ENCODE measurements around the gene TGFBR3. TPM values are rescaled to one million over a fixed set of nuclear protein-coding genes. Genes with fewer than 3 reads are reported as not detected.

TGFBR3 gene
- total RNA-seq, 1 donor = 32.2 TPM

DNA sequence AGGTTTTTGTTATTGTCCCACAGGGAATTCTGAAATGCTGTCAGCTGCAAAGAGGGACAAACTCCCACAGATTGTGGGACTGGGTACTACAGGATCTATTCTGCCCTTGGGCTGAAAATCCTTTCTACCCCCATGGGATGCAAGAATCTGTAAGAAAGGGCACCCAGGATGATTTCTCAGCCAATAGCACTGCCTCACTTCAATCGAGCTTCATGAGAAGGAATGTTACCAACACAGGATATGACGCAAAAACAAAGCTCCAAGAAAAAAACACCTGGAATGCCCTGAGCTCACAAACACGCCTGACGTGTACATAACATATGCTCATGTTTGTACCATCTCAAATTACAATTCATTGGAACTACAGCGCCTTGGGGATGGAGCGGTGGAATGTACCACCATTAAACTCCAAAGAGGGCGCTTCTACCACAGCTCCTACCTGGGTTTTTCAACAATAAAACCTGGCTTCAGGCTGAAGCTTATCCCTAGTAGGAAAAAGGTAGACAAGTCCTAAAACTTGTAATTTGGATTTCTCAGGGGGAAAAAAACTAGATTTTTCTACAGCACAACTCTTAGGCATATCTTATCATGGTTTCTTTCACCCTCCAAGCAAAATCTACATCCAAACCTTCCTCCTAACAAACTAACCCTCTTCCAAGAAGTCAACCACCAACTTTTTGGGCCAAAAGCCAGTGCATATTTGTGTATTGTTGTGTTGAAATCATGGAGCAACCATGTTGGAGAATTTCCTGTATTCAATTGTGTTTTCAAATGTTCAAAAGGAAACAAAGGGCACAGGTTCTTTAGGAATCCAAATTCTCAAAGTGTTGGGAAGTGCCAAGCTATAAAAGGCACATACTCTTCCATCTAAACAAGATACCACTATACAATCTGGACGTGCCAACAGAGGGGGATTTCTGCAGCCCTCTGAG, 78.9 kb downstream of the TGFBR3 start:
- TF ChIP-seq, protein P1, sequence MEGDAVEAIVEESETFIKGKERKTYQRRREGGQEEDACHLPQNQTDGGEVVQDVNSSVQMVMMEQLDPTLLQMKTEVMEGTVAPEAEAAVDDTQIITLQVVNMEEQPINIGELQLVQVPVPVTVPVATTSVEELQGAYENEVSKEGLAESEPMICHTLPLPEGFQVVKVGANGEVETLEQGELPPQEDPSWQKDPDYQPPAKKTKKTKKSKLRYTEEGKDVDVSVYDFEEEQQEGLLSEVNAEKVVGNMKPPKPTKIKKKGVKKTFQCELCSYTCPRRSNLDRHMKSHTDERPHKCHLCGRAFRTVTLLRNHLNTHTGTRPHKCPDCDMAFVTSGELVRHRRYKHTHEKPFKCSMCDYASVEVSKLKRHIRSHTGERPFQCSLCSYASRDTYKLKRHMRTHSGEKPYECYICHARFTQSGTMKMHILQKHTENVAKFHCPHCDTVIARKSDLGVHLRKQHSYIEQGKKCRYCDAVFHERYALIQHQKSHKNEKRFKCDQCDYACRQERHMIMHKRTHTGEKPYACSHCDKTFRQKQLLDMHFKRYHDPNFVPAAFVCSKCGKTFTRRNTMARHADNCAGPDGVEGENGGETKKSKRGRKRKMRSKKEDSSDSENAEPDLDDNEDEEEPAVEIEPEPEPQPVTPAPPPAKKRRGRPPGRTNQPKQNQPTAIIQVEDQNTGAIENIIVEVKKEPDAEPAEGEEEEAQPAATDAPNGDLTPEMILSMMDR (IDR thresholded peaks at IDR 0.05; ENCODE audit: extremely low read depth, low read depth, low read length) = no peak
- DNase-seq (ENCODE audit: insufficient read length, low spot score, missing footprints) = no peak
- Histone ChIP-seq H3K27me3 (ENCODE audit: insufficient read depth, low read length) (no peaks in the 10 kb centered on the region), H3K4me1 (ENCODE audit: insufficient read depth, low read length) (peaks cover 26% of the 10 kb centered on the region), H3K9me3 (ENCODE audit: low read depth, low read length) (no peaks in the 10 kb centered on the region), H3K79me2 (ENCODE audit: insufficient read depth, low read length) (peaks cover 14% of the 10 kb centered on the region), H4K20me1 (ENCODE audit: insufficient read depth, low read length) (no peaks in the 10 kb centered on the region), H3K36me3 (ENCODE audit: insufficient read depth, low read length) (no peaks in the 10 kb centered on the region), H3K4me3 (ENCODE audit: insufficient read depth, low read length) (no peak overlapping the region), H2AFZ (ENCODE audit: low read length) (no peak overlapping the region), H3K4me2 (ENCODE audit: insufficient read depth, low read length) (no peak overlapping the region), H3K27ac (ENCODE audit: low read depth, low read length) (no peak overlapping the region)

DNA sequence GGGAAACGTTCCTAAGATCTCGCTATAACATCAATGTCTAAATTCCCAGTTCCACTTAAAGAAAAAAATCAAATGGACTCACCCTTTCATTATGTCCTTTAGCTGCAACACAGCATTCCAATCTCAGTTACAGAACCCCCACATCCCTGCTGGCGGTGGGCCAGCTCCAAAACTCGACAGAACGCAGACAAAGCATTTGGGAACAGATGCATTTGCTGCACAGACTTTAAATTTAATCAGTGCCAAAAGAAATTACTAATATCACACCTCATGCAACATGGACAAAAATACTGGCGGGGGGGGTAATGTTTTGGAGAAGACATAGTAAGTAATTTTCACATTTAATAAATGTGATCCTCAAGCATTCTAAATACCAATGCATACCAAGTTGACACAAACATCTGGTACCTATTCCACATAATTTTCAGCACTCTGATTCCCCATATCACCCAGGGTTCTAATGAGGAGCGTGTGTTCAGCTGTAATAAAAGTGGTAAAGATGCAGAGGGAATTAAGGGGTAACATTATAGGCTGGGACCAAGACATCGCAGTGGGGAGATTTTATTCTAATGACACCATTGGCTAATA, 79.7 kb downstream of the TGFBR3 start:
- no peak overlapping the region for H3K4me2 ChIP-seq (ENCODE audit: insufficient read depth, low read length)
- H3K27ac ChIP-seq (ENCODE audit: low read depth, low read length) = no peak overlapping the region
- no peaks in the 10 kb centered on the region for H3K9me3 ChIP-seq (ENCODE audit: low read depth, low read length)
- H4K20me1 ChIP-seq (ENCODE audit: insufficient read depth, low read length) = no peaks in the 10 kb centered on the region
- H3K4me1 ChIP-seq (ENCODE audit: insufficient read depth, low read length) = peaks cover 26% of the 10 kb centered on the region
- TF ChIP-seq, protein P1 (IDR thresholded peaks at IDR 0.05; ENCODE audit: extremely low read depth, low read depth, low read length) = no peak
- no peak for DNase-seq (ENCODE audit: insufficient read length, low spot score, missing footprints)
- H3K36me3 ChIP-seq (ENCODE audit: insufficient read depth, low read length) = no peaks in the 10 kb centered on the region
- no peaks in the 10 kb centered on the region for H3K27me3 ChIP-seq (ENCODE audit: insufficient read depth, low read length)
- H3K79me2 ChIP-seq (ENCODE audit: insufficient read depth, low read length) = peaks cover 14% of the 10 kb centered on the region
- H2AFZ ChIP-seq (ENCODE audit: low read length) = no peak overlapping the region
- H3K4me3 ChIP-seq (ENCODE audit: insufficient read depth, low read length) = no peak overlapping the region

DNA sequence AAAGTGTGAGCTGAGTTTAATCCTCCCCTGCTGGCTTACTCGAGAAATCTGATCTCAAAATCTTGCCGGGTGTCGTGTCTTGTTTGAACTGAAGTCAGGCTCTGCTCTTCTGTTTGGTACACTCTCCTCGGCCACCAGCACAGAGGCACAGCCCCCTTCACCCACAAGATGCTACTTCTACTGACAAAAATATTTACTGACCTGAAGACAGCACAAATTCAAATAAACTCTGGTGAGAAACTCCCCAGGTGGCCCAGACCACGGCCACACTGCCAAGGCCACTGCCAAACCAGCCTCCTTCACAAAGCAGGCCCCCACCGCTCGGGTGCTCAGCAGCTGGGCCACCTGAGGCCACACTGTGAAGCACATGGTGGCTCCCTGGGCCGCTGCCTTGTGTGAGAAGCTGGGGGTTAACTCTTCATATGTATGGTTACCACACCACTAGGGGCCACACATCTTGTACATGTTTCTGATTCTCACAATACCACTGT, 80.6 kb downstream of the TGFBR3 start:
- no peak overlapping the region for H2AFZ ChIP-seq (ENCODE audit: low read length)
- H3K79me2 ChIP-seq (ENCODE audit: insufficient read depth, low read length) = peaks cover 14% of the 10 kb centered on the region
- H3K9me3 ChIP-seq (ENCODE audit: low read depth, low read length) = no peaks in the 10 kb centered on the region
- no peak overlapping the region for H3K27ac ChIP-seq (ENCODE audit: low read depth, low read length)
- peaks cover 26% of the 10 kb centered on the region for H3K4me1 ChIP-seq (ENCODE audit: insufficient read depth, low read length)
- H3K4me2 ChIP-seq (ENCODE audit: insufficient read depth, low read length) = no peak overlapping the region
- no peak for DNase-seq (ENCODE audit: insufficient read length, low spot score, missing footprints)
- no peak overlapping the region for H3K4me3 ChIP-seq (ENCODE audit: insufficient read depth, low read length)
- H4K20me1 ChIP-seq (ENCODE audit: insufficient read depth, low read length) = no peaks in the 10 kb centered on the region
- TF ChIP-seq, protein P1 (IDR thresholded peaks at IDR 0.05; ENCODE audit: extremely low read depth, low read depth, low read length) = no peak
- H3K36me3 ChIP-seq (ENCODE audit: insufficient read depth, low read length) = no peaks in the 10 kb centered on the region
- no peaks in the 10 kb centered on the region for H3K27me3 ChIP-seq (ENCODE audit: insufficient read depth, low read length)

DNA sequence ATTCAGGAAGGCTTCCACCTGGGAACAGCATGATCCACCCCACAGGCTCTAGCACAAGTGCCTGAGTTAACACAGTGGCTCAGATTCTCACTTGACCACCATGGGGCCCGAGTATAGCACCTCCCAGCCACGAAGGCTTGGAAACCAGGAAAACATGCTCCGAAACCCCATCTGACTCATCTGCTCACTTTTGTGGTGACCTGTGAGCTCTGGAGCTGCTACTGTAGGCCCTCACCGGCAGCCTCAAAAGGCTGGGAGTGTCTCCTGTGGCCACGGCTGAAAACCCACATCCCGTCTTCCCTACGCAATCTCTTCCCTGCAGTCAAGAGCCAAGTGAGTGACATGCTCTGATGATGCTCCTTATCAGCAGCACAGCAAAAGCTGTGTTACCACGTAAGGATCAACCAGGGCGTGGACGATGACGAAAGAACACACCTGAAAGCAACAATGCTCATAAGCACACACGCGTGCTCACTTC, 81.4 kb downstream of the TGFBR3 start:
- no peak overlapping the region for H3K27ac ChIP-seq (ENCODE audit: low read depth, low read length)
- TF ChIP-seq, protein P1 (IDR thresholded peaks at IDR 0.05; ENCODE audit: extremely low read depth, low read depth, low read length) = no peak
- H3K4me1 ChIP-seq (ENCODE audit: insufficient read depth, low read length) = peaks cover 24% of the 10 kb centered on the region
- H3K27me3 ChIP-seq (ENCODE audit: insufficient read depth, low read length) = no peaks in the 10 kb centered on the region
- peaks cover 14% of the 10 kb centered on the region for H3K79me2 ChIP-seq (ENCODE audit: insufficient read depth, low read length)
- H3K9me3 ChIP-seq (ENCODE audit: low read depth, low read length) = no peaks in the 10 kb centered on the region
- no peak overlapping the region for H2AFZ ChIP-seq (ENCODE audit: low read length)
- no peak overlapping the region for H3K4me3 ChIP-seq (ENCODE audit: insufficient read depth, low read length)
- no peaks in the 10 kb centered on the region for H3K36me3 ChIP-seq (ENCODE audit: insufficient read depth, low read length)
- DNase-seq (ENCODE audit: insufficient read length, low spot score, missing footprints) = no peak
- no peaks in the 10 kb centered on the region for H4K20me1 ChIP-seq (ENCODE audit: insufficient read depth, low read length)
- no peak overlapping the region for H3K4me2 ChIP-seq (ENCODE audit: insufficient read depth, low read length)
